Heart left ventricle (tissue), 13 donors: ENCODE data around the gene ASIC2.

Experiments used
- POLR2A ChIP-seq, 2 donors: fragments of 450-650 bp; IDR thresholded peaks; one replicate each; pipeline ENCODE4 v1.6.1; 2017; ENCODE audit warnings: antibody characterized with exemption in 2 of 2, mild to moderate bottlenecking in 2 of 2, moderate library complexity in 2 of 2
- TF ChIP-seq, protein P1 (sequence below), 12 donors: fragments of 200-600 bp; sonication (generic) in 4 of 12; IDR thresholded peaks; one replicate each; pipeline versions ENCODE4 v1.5.0 to v1.8.0; 2018 to 2022; ENCODE audit warnings: antibody characterized with exemption in 12 of 12, mild to moderate bottlenecking in 5 of 12
- donor health status: ischemic (EF 13 %, LVEDD 7.1; RV severe dilation, severe dysfunction).
- donor health status: DM: no; HTN: yes; CAD: no.
- donor health status: DM: no; HTN: no; CAD: no.
- donor health status: ischemic (EF 25% LVEDD 6.9; RV normal size, moderate dysfunction).
- donor health status: ischemic (EF 25% LVEDD 5.7; RV mildly dilated, moderate dysfunction).
- donor health status: ischemic (EF 35%, LVEDD 5.7; RV mildly dilated, moderate dysfunction).
- donor health status: nonischemic (EF 11% LVEDD 7.7; RV severe dilation, severe dysfunction).
- donor health status: DM: yes; HTN: yes; CAD: no.
- donor health status: PGD.
- donor health status: ischemic (EF 29% LVEDD 5.4; RV normal size, mild dysfunction).
- donor health status: nonischemic (EF 23%, LVEDD 6.1; RV moderate dilation, normal function).

DNA sequence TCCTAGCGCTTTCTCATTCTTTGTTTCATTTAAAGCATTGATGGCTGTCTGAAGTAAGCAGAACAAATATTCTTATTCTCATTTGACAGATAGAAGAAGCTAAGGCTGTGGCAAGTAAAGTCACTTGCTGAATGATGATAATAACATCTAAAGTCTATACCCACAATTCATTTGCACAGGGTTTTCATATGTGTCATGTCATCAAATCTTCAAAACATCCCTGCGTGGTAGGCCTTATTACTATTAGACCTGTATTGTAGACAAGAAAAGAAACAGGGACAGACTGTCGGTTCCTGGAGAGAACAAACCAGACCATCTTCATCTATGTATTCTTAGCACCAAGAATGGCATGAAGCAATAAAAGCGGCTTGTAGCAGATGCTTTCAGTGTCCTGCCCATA lies 85.9 kb downstream of the ASIC2 start:
- TF ChIP-seq, protein P1, sequence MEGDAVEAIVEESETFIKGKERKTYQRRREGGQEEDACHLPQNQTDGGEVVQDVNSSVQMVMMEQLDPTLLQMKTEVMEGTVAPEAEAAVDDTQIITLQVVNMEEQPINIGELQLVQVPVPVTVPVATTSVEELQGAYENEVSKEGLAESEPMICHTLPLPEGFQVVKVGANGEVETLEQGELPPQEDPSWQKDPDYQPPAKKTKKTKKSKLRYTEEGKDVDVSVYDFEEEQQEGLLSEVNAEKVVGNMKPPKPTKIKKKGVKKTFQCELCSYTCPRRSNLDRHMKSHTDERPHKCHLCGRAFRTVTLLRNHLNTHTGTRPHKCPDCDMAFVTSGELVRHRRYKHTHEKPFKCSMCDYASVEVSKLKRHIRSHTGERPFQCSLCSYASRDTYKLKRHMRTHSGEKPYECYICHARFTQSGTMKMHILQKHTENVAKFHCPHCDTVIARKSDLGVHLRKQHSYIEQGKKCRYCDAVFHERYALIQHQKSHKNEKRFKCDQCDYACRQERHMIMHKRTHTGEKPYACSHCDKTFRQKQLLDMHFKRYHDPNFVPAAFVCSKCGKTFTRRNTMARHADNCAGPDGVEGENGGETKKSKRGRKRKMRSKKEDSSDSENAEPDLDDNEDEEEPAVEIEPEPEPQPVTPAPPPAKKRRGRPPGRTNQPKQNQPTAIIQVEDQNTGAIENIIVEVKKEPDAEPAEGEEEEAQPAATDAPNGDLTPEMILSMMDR (IDR thresholded peaks at IDR 0.05), result no peak
- no peak for TF ChIP-seq POLR2A (IDR thresholded peaks at IDR 0.05)
